ENCODE measurements around the gene UNC119B. TPM values are rescaled to one million over a fixed set of nuclear protein-coding genes. Genes with fewer than 3 reads are reported as not detected.

Gene UNC119B
- total RNA-seq, 1 donor from 2014 or later: 20.4 TPM

DNA sequence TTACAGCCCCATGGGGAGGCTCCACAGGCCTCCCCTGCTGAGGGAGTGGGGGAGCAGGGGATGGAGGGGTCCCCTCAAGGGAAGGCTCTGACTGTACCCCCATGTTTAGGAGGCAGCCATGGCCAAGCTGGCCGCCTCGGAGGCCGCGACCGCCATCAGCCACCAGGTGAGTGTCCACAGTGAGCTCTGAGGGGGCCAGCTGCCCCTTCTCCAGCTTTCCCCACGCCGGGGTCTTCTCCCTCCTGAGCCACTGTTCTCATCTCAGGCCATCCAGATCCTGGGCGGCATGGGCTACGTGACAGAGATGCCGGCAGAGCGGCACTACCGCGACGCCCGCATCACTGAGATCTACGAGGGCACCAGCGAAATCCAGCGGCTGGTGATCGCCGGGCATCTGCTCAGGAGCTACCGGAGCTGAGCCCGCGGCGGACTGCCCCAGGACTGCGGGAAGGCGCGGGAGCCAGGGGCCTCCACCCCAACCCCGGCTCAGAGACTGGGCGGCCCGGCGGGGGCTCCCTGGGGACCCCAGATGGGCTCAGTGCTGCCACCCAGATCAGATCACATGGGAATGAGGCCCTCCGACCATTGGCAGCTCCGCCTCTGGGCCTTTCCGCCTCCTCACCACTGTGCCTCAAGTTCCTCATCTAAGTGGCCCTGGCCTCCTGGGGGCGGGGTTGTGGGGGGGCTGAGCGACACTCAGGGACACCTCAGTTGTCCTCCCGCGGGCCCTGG, 28.9 kb downstream of the UNC119B start:
- no peak for DNase-seq (ENCODE audit: low spot score)

DNA sequence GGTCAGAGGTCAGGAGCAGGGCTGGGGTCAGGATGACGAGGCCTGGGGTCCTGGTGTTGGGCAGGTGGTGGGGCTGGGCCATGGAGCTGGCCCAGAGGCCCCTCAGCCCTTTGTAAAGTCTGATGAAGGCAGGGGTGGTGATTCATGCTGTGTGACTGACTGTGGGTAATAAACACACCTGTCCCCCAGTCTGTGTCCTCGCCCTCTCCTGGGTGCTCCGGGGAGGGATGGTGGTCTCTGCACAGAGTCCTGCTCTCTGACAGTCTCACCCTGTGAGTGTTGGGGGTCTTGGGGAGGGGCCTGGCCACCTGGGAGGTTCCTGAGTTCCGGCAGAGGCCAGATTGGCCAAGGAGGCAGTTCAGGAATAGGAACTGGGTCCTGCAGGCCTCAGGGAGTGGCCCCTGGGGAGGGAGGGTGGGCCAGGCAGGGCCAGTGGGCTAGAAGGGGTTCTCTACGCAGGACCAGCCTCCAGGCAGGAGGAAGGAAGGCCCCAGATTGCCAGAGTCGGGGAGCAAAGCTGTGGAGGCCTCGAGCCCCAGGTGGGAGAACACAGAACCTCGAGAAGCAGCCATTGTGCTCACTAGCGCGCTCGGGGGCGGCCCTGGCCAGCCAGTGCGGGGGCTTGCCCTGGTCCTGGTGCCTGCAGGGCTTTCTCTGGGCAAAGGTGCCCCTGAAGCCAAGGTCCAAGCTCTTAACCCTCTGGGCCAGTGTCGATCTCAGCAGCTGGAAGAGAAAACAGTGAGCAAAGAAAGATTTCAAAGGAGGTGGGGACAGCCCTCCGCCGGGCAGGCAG, 29.8 kb downstream of the UNC119B start:
- DNase-seq (ENCODE audit: low spot score): no peak

DNA sequence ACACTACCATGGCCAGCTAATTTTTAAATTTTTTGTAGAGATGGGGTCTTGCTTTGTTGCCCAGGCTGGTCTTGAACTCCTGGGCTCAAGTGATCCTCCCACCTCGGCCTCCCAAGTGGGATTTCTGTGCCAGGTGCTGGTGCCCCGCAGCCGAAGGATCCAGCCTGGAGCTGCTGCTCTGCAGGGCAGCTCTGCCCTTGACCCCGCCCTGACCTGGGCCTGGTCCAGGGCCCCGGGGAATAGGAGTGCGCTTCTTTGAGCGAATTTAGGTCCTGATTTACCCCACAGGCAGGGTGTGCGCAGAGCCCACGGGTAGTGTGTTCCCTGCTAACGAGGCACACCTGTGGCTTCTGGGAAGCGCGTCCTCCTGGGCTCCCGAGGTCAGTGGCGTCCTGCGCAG, 30.6 kb downstream of the UNC119B start:
- DNase-seq (ENCODE audit: low spot score): no peak

DNA sequence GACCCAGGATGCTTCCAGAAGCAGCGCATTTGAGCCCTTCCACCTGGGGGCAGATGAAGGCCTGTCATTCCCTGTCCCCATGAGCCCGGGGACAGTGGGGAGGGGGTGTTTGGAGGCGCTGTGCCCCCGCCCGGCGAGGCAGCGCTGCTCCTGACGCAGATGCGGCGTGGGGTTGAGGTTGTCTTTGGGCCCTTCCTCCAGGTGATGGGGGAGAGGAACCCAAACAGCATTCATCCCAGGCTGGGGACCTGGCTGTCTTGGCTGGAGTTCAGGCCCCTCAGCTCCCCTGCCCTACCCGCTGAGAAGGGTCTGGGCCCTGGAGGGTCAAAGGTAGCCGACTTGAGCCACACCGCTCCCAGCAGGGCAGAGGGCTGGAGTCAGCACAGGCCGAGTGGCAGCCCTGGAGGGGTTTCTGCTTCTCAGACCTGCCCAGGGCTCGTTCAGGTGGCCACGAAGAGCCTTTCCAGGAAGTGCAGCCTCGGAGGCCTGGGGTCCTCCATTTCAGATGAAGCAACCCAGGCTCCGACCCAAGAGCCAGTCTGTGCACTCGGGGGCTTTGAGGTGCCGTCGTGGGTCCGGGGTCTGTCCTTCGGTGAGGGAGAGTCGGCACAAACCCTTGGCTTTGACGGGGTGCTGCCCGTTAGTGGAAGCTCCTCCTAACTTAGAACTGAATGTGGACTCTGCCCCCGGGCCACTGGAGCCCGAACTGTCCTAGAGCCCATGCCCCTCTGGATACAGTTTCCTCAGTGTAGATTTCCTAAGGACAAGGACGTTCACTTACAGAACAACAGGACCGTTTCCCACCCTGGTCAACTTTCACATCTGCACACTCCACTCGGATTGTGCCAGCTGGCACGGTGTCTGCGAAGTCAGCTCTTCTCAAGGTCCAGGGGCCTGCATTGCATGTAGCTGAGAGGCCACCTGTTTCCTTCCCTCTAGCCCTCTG, 31.5 kb downstream of the UNC119B start:
- DNase-seq (ENCODE audit: low spot score): no peak

DNA sequence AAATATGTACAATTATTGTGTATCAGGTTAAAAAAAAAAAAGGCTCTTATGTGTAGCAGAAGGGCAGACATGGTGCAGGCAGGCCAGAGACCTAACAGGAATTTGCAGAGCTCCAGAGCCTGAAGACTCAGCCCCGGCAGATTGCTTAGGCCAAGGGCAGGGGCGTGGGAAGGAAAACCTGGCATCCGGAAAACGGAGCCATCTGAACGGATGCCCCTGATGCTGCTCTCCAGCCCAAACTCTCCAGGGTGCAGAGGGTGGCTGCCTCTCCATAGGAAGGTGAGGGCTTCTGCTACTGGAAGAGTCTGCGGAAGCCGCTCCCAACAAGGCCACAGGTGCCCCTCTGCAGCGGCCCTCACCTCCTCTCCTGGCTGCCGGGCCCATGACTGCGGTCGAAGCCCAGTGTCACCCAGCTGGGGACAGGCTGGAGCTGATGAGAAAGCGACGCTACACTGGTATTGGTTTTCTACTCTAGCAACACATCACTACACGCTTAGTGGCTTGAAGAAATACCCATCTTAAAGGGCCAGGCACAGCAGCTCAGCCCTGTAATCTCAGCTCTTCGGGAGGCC, 34.8 kb downstream of the UNC119B start:
- DNase-seq (ENCODE audit: low spot score): no peak

DNA sequence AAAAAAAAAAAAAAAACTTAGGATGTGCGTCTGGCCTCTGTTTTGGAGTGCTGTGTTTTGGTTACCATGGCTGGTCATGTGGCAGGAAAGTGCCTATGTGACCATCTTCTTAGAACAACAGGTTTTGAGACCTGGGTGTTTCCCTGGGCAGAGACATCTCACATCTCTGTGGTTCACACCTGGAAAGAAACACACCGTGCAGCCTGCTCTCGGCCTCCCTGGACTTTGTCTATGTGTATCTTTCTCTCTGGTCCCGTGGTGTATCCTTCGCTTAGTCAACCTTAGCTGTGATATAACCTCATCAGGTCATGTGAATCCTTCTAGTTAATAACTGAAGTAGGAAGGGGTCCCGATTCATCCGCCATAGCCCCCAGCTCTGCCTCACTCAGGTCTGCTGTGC, 38.0 kb downstream of the UNC119B start:
- DNase-seq (ENCODE audit: low spot score): no peak

DNA sequence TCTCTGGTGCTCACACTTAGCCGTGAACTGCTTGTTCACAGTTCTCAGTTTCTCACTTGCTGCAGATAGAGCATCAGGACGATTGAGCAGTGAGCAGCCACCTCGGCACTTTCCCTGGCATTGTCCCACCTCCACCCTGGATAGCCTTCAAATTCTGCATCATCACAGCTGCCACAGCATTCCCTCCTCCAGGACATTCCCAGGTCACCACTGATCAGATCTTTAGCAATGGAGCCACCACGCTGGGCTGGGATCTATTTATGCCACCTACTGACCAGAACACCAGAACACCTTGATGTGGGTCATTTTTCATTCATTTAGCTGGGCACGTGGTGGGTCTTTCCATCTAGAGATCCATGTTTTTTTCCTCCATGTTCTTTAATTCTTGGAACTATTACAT, 39.0 kb downstream of the UNC119B start:
- no peak for DNase-seq (ENCODE audit: low spot score)

DNA sequence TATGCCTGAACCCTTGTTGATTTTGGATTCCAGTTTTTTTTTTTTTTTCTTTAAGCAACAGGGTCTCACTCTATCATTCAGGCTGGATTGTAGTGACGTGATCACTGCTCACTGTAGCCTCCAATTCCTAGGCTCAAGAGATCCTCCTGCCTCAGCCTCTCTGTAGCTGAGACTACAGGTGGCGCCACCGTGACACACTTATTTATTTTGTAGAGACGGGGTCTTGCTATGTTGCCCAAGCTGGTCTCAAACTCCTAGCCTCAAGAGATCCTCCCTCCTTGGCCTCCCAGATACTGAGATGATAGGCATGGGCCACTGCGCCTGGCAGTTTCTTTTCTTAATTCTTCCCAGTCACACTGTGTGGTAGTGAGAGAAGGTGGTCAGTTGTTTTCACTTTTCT, 40.5 kb downstream of the UNC119B start:
- DNase-seq (ENCODE audit: low spot score): no peak

DNA sequence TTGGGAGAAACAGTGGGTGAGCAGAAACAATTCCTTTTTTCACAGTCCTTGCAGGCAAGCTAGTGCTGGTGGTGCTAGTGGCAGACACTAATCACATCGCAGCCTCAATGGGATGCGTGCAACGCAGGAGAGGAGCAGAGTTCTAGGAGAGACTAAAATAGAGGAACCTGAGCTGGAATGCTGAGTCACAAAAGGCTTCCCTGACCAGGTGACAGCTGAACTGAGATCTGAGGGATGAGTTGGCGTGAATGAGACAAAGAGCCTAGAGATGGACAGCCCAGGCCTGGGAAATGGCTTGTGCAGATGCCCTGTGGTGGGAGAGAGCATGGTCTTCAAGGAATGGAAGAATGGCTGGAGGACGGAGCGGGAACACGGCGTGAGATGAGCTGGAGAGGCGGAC, 41.1 kb downstream of the UNC119B start:
- no peak for DNase-seq (ENCODE audit: low spot score)

DNA sequence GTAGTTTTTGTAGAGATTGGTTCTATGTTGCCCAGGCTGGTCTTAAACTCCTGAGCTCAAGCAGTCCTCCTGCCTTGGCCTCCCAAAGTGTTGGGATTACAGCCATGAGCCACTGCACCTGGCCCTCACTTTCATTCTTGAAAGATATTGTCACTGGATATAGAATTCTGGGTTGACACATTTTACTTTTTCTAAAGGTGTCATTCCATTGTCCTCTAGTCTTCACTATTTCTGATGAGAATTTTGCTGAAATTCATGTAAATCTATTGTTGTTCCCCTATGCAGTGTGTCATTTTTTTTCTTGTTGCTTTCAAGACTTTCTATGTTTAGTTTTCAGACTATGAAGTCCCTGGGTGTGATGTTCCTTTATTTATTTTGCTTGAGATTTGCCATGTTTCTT, 44.5 kb downstream of the UNC119B start:
- no peak for DNase-seq (ENCODE audit: low spot score)

DNA sequence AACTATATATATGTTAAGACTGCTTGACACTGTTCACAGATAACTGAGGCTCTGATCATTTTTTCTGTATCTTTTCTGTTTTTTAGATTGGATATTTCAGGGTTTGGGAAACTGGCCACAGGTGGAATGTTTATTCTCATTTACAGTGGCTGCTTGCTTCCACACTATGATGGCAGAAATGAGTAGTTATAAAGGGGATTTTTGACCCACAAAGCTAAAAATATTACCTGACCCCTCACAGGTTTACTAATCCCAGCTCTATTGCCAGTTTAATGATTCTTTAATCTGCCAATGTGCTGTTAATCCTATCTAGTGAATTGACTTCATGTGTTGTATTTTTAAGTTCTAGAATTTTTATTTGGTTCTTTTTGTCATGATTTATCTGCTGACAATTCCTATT, 45.0 kb downstream of the UNC119B start:
- no peak for DNase-seq (ENCODE audit: low spot score)

DNA sequence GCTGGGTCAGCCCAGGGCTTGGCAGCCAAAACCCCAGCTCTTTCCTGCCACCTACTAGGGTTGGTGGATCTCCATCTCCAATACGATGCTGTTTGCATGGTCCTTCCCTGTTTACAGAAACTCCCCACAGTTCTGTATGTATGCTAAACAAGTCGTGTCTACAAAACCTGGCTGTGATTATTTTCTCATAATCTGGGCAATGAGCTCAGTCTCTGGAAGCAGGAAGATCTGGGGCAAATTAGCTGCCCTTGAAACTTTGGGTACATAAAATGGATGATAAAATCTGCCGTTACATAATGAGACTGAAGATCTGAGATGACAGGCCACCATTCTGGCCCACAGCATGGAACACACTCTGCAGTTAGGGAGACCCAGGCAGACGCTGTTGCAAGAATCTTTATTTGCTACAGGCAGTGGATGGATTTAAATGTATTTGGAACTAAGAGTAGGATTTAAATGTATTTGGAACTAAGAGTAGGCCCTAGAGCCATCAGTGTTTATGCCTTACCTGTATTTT, 47.0 kb downstream of the UNC119B start:
- peak; percentile 4 for DNase-seq (ENCODE audit: low spot score)

DNA sequence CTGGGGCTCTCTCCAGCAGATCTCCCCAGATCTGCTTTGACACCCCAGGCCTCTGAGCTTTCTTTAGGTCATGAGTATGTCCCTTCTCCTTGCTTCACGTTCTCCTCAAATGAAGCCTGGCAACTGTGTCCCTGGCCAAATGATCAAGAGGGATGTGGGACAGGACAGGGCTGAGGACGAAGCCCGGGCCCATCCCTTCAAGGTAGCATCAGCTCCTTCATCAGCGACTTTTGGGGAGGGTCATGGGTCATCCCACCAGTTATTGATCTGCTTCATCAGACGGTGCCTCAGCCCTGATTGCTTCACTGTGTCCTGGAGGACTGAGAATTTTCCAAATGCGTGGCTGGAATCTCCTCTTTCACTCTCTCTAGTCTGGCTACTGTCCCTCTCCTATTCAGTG, 47.7 kb downstream of the UNC119B start:
- peak; percentile 67 for DNase-seq (ENCODE audit: low spot score)

DNA sequence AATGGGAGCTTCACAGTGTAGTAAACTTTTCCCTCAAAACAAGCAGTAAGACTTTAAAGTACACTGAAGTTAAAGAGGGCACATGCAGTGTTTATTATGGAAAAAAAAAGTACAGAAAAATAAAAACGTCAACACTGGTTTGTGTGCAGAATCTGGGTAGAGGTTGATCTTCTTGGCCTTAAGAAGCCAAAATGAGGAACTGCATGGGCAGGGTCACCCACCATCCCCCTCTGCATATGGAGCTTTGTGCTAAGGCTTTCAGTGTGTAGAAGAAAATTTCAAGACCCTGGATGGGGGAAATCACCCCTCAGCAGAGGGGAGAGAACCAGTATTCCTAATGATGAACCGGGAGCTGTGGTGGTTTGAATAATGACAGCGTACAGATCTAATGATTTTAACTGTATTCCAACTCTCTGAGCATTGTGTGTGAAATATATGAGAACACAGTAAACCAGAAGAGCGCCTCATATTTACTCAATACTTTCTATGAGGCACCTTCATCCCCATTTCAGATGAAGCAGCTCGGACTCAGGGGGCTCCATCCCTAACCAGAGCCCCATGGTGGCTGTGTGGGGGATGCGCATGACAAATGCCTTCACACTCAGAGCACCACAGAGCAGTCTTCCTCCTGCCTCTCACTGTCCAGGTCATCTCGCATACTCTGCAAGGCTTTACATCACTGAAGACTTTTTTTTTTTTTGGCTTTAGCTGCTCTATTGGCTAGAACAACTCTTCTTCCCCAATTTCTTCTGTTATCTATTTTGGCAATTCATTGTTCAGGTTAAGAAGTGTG, 48.7 kb downstream of the UNC119B start:
- DNase-seq (ENCODE audit: low spot score): peak; percentile 22

DNA sequence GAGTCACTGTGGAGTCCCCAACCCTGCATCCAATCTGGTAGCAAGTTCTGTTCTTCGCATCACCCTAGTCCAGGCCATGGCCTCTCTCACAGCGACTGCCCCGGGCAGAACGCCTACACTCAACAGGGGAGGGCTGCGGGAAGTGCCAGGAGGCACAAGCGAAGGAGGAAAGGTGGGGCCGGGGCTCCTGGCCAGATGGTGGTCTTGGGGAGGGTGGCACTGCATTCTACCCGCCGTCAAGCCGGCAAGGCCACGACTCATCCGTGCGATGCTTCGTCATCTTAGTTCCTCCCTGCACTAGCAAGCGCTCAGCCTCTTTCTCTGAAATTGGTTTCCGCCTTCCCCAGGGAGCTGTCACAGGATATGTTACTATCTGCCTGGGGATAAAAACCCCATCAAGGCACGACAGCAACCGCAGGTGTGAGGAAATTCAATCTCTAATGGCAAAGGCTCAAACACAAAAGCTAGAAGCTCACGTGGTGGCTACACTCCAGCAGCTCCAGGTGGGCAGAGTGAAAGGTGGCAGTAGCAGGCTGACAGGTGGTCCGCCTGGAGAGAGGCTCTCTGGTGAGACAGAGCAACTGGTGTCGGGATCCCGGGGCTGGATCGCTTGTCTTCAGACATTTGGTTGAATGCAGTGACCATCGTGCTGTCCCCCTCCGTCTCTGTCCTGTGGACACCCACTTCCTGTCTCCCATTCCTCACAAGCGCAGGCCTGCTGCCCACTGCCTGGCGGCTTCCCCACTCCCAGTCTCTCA, 49.5 kb downstream of the UNC119B start:
- DNase-seq (ENCODE audit: low spot score): peak; percentile 83

DNA sequence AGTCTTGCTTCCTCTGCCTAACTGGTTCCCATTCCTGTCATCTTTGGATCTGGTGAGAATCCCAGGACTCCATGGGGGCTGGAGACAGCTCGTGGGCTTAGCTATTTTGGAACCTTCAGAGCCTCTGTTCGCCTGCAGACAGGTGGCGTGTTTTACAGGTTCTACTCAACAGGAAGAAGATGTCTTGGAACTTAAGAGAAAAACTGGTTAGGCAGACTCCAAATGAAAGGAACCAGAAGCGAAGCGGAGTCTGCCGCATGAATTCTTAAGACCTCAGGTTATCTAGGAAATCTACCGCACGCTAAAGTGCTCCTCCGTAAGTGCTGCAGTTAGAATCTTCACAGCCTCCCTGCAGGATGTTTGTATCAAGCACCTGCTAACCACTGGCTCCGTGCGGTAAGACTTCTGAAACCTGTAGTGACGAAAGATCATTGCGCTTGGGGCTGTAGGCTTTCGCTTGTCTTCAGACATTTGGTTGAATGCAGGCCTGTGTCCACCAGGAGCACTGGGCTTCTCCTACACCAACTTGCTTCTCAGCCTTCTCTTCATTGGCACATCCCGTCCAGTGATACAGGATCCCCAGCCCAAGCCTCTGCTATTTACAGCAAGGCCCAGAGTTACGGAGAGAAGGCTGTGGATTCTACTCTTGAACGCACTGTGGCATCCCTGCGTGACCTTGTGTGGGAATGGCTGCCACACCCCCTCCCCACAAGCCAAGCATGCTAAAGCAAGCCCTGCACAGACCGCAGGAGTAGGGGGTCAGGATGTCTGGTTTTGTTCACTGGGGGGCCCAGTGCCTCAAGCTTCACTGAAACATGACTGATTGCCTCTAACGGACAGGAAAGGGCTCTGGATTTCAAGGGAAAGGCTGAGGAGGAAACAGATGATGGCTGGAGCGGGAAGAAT, 50.3 kb downstream of the UNC119B start:
- DNase-seq (ENCODE audit: low spot score): peak; percentile 47

DNA sequence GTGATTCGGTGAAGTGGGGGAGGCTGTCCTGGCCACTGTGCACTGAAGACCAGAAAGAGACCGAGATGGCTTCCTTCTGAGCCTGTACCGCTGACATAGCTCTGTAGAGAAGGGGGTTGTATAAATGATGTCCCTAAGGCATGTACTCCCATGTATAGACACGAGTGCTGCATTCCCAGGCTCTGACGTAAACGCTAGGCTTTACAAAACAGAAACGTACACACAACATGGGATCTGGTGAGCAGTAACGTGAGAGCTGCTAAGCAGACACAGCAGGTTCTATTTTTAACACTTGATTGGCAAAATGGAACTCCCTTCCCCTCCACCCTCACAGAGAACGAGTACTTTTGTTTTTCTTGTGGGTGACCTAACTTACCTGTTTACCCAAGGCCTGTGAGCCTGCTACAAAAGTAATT, 51.3 kb downstream of the UNC119B start:
- no peak for DNase-seq (ENCODE audit: low spot score)

DNA sequence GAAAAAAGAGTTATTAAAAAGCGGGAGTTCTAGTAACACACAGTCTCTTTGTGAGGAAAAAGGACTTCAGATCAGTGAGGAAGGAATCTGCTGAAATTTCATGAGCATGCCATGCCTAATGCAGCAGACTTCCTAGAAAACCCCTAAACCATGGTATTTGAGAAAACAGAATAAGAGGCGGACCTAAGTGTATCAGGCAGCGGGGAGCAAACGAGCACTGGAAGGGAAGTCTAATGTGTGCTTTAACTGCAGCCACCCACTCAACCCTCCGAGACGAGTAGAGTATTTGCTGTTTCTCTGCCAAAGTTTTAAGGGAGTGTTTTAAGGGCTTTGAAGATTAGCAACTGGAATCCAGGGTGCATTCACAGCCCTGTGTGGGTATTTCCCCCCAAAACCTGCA, 51.8 kb downstream of the UNC119B start:
- DNase-seq (ENCODE audit: low spot score): no peak

Data from mesenteric fat pad (tissue), 1 donor.